ENCODE data around the gene NDRG2. TPM values are rescaled to one million over a fixed set of nuclear protein-coding genes. Genes with fewer than 3 reads are reported as not detected.

NDRG2 gene
- polyA plus RNA-seq, 3 donors = 6.8 to 11.7 (median 11.1) TPM

DNA sequence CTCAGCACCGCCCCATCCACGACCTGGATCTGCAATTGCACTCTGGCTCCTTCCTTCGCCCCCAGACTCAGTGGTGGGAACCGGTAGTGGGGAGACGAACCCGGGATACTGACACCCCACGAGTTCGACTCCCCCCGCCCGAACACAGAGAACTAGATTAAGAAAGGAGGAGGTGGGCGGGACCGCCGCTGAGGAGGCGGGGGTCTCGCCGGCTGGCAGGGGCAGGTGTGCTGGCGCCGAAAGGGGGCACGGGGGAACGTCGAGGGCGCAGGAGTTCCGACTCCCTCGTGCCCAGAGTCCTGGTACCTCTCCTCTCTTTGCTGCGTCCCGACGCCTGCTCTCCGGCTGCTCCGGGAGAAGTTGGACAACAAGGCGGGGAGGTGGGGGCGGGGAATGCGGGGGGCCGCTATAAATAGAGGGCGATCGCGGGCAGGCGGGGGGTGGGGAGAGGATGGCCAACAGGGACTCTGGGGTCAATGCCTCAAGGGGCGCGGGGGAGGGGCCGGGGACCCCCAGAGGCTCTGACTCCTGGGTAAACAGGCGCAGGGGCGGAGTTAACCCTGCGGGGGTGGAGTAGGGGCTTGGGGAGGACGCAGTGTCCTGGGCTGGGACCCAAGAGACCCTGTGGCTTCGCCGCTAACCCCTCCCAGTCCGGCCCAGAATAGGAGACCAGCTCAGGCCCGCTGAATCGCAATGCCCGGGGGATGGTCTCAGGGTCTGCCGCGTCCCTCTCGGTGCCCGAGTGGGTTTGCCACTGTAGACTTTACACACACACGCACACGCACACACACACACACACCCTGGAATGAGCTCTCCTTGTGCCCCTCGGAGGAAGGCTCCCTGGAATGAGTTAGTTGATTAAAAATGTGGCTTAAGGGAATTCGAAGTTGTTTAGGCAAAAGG is 761 bp upstream of the NDRG2 start:
- Histone ChIP-seq H3K36me3 (replicated peaks in 1 of 2; ENCODE audit: control insufficient read depth in 1 of 2, insufficient read depth in 2 of 2, low read length in 2 of 2) (no peaks in the 10 kb centered on the region), H3K4me1 (ENCODE audit: control insufficient read depth in 1 of 2, insufficient read depth in 2 of 2, low read length in 2 of 2) (peaks cover 38 to 41% of the 10 kb centered on the region in 2 donors), H3K4me3 (replicated peaks in 1 of 3; ENCODE audit: low read depth in 2 of 3, low read length in 3 of 3) (peak overlapping the region; percentile 13 to 71 (median 13)), H3K79me2 (ENCODE audit: insufficient read depth, low read length) (no peaks in the 10 kb centered on the region), H2AFZ (ENCODE audit: insufficient read depth, low read depth, low read length, poor library complexity, severe bottlenecking) (peak overlapping the region; percentile 69), H3K9me3 (replicated peaks in 1 of 2; ENCODE audit: control insufficient read depth in 1 of 2, insufficient read depth in 1 of 2, low read length in 2 of 2) (peaks cover 2 to 4% of the 10 kb centered on the region in 2 donors), H4K20me1 (ENCODE audit: insufficient read depth, low read length) (no peaks in the 10 kb centered on the region), H3K4me2 (replicated peaks; ENCODE audit: extremely low read depth, low read length, poor library complexity, severe bottlenecking) (peak overlapping the region; percentile 80), H3K27ac (ENCODE audit: low read depth in 1 of 2, low read length in 2 of 2) (no peak overlapping the region), H3K9ac (ENCODE audit: insufficient read depth, low read length, poor library complexity, severe bottlenecking) (peak overlapping the region; percentile 25), H3K27me3 (ENCODE audit: control insufficient read depth in 2 of 2, insufficient read depth in 2 of 2, low read length in 2 of 2) (peaks cover 15 to 37% of the 10 kb centered on the region in 2 donors)
- peaks cover 41% of the 10 kb centered on the region for H3K4me1 Mint-ChIP-seq
- no peak for DNase-seq
- peaks cover 43 to 54% (median 44%) of the 10 kb centered on the region in 3 donors for H3K27me3 Mint-ChIP-seq (ENCODE audit: low read depth in 3 of 3)
- intact Hi-C loops (cut with micrococcal nuclease) = no loop called here
- H3K27ac Mint-ChIP-seq = no peak overlapping the region
- peak overlapping the region; percentile 75 to 92 for H3K4me3 Mint-ChIP-seq
- H3K9me3 Mint-ChIP-seq = peaks cover 0 to 4% (median 1%) of the 10 kb centered on the region in 7 donors
- TF ChIP-seq, protein P1, sequence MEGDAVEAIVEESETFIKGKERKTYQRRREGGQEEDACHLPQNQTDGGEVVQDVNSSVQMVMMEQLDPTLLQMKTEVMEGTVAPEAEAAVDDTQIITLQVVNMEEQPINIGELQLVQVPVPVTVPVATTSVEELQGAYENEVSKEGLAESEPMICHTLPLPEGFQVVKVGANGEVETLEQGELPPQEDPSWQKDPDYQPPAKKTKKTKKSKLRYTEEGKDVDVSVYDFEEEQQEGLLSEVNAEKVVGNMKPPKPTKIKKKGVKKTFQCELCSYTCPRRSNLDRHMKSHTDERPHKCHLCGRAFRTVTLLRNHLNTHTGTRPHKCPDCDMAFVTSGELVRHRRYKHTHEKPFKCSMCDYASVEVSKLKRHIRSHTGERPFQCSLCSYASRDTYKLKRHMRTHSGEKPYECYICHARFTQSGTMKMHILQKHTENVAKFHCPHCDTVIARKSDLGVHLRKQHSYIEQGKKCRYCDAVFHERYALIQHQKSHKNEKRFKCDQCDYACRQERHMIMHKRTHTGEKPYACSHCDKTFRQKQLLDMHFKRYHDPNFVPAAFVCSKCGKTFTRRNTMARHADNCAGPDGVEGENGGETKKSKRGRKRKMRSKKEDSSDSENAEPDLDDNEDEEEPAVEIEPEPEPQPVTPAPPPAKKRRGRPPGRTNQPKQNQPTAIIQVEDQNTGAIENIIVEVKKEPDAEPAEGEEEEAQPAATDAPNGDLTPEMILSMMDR (IDR thresholded peaks at IDR 0.05) = no peak
- WGBS (ENCODE audit: insufficient coverage) = 14% methylated on average over 29 of the region's 58 CpGs
- peaks cover 0 to 6% of the 10 kb centered on the region in 2 donors for H3K36me3 Mint-ChIP-seq

DNA sequence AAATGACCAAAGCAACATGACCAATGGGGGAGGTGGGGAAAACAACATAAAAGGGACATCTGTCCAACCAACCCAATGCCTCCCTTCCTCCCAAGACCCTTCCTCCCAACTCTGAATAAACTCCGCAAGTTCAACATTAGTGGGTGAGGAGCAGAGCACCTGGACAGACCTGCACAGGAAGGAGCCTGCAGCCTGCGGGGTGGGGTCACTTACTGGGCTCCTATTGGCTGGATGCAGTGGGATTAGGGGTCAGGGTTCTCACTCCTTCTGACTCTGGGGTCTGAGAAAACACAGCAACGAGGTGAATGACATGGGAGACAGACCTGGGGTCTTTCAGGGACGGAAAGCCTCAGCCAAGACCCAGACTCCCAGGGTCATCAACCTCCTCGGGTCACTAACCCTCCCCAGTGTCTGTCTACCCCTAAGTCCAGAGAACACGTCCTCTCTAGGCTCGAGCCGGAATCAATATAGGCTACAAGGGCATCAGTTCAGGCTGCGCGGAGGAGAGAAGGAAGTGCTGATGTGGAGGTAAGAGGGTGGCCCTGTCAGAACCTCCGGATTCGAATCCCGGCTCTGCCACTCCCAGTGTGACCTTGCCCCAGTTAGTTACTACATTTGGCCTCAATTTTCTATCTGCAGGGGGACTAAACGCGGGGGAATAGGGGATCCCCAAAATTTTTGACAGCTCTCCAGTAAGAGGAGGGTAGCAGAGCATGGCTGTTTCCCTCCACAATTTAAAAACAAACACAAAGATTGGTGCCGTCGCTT is 860 bp downstream of the NDRG2 start:
- Histone ChIP-seq H3K36me3 (replicated peaks in 1 of 2; ENCODE audit: control insufficient read depth in 1 of 2, insufficient read depth in 2 of 2, low read length in 2 of 2) (no peaks in the 10 kb centered on the region), H3K4me3 (replicated peaks in 1 of 3; ENCODE audit: low read depth in 2 of 3, low read length in 3 of 3) (peak overlapping the region; percentile 40 to 71 (median 43)), H3K27ac (ENCODE audit: low read depth in 1 of 2, low read length in 2 of 2) (no peak overlapping the region), H3K27me3 (ENCODE audit: control insufficient read depth in 2 of 2, insufficient read depth in 2 of 2, low read length in 2 of 2) (peaks cover 15 to 37% of the 10 kb centered on the region in 2 donors), H3K4me1 (ENCODE audit: control insufficient read depth in 1 of 2, insufficient read depth in 2 of 2, low read length in 2 of 2) (peaks cover 43 to 52% of the 10 kb centered on the region in 2 donors), H3K4me2 (replicated peaks; ENCODE audit: extremely low read depth, low read length, poor library complexity, severe bottlenecking) (peak overlapping the region; percentile 80), H3K79me2 (ENCODE audit: insufficient read depth, low read length) (no peaks in the 10 kb centered on the region), H3K9me3 (replicated peaks in 1 of 2; ENCODE audit: control insufficient read depth in 1 of 2, insufficient read depth in 1 of 2, low read length in 2 of 2) (peaks cover 2 to 4% of the 10 kb centered on the region in 2 donors), H2AFZ (ENCODE audit: insufficient read depth, low read depth, low read length, poor library complexity, severe bottlenecking) (peak overlapping the region; percentile 69), H4K20me1 (ENCODE audit: insufficient read depth, low read length) (no peaks in the 10 kb centered on the region), H3K9ac (ENCODE audit: insufficient read depth, low read length, poor library complexity, severe bottlenecking) (no peak overlapping the region)
- Mint-ChIP-seq H3K4me1 (peaks cover 49% of the 10 kb centered on the region), H3K27me3 (ENCODE audit: low read depth in 3 of 3) (peaks cover 41 to 49% (median 43%) of the 10 kb centered on the region in 3 donors), H3K4me3 (peak overlapping the region; percentile 75 to 92), H3K9me3 (peaks cover 0 to 3% (median 1%) of the 10 kb centered on the region in 7 donors), H3K36me3 (peaks cover 0 to 6% of the 10 kb centered on the region in 2 donors), H3K27ac (peak overlapping the region in 3 of 7 donors; percentile 5 to 61 (median 27))
- intact Hi-C loops (cut with micrococcal nuclease) = no loop called here
- WGBS (ENCODE audit: insufficient coverage) = 72% methylated on average over 5 of the region's 17 CpGs
- no peak for DNase-seq
- TF ChIP-seq, protein P1 (IDR thresholded peaks at IDR 0.05) = no peak
